Neuronal stem cell (in vitro differentiated cells): ENCODE measurements around the gene MDK.

Experiments used
- DNase-seq: peaks from one replicate; pipeline ENCODE4 v3.0.0-alpha.2; 2013; ENCODE audit warnings: low spot score
- H2AFZ ChIP-seq: one replicate; pipeline ENCODE4 v1.6.1; 2013; ENCODE audit warnings: mild to moderate bottlenecking, low read length, inconsistent platforms
- H2AK5ac ChIP-seq: 2 replicates; pipeline ENCODE4 v1.6.1; 2013; ENCODE audit warnings: low read depth, mild to moderate bottlenecking, inconsistent platforms, low read length, moderate library complexity, mixed read lengths
- H2BK120ac ChIP-seq: 2 replicates; pipeline ENCODE4 v1.6.1; 2013; ENCODE audit warnings: low read depth, mild to moderate bottlenecking, inconsistent platforms, low read length, moderate library complexity, mixed read lengths
- H2BK12ac ChIP-seq: one replicate; pipeline ENCODE4 v1.6.1; 2013; ENCODE audit warnings: low read length, inconsistent platforms
- H2BK15ac ChIP-seq: 2 replicates; pipeline ENCODE4 v1.6.1; 2013; ENCODE audit warnings: mild to moderate bottlenecking, low read length, inconsistent platforms, mixed read lengths
- H2BK5ac ChIP-seq: one replicate; pipeline ENCODE4 v1.6.1; 2013; ENCODE audit warnings: inconsistent platforms, mild to moderate bottlenecking, low read length, moderate library complexity
- H3K14ac ChIP-seq: one replicate; pipeline ENCODE4 v1.6.1; 2013; ENCODE audit warnings: low read length, inconsistent platforms
- H3K18ac ChIP-seq: 2 replicates; pipeline ENCODE4 v1.6.1; 2013; ENCODE audit warnings: low read length, inconsistent platforms
- H3K23ac ChIP-seq: 2 replicates; pipeline ENCODE4 v1.6.1; 2013; ENCODE audit warnings: low read depth, mild to moderate bottlenecking, mixed read lengths, low read length, inconsistent platforms; ENCODE audit not compliant: poor library complexity
- H3K27ac ChIP-seq: replicated peaks from 3 replicates; pipeline ENCODE4 v1.5.1; 2013; ENCODE audit warnings: low read length, inconsistent platforms
- H3K27me3 ChIP-seq, 3 experiments: 2 replicates each; pipeline ENCODE4 v1.6.1; 2013; ENCODE audit warnings: low read length in 3 of 3, mild to moderate bottlenecking in 2 of 3, inconsistent platforms in 1 of 3, low read depth in 1 of 3, mixed read lengths in 1 of 3, moderate library complexity in 1 of 3; ENCODE audit not compliant: control insufficient read depth in 3 of 3, insufficient read depth in 3 of 3
- H3K36me3 ChIP-seq, 2 donors: replicated peaks in 1 of 2; 2 replicates each; pipeline ENCODE4 v1.6.1; 2013; ENCODE audit warnings: low read length in 2 of 2; ENCODE audit not compliant: control insufficient read depth in 2 of 2, insufficient read depth in 2 of 2
- H3K4ac ChIP-seq: 2 replicates; pipeline ENCODE4 v1.6.1; 2013; ENCODE audit warnings: inconsistent platforms, mild to moderate bottlenecking, low read length, moderate library complexity
- H3K4me1 ChIP-seq, 2 donors: 1 replicate in 1 of 2; 2 replicates in 1 of 2; pipeline ENCODE4 v1.6.1; 2013; ENCODE audit warnings: low read length in 2 of 2, low read depth in 1 of 2; ENCODE audit not compliant: control insufficient read depth in 2 of 2, insufficient read depth in 1 of 2
- H3K4me2 ChIP-seq: one replicate; pipeline ENCODE4 v1.6.1; 2013; ENCODE audit warnings: mild to moderate bottlenecking, low read length, inconsistent platforms; ENCODE audit not compliant: insufficient read depth, poor library complexity, severe bottlenecking
- H3K4me3 ChIP-seq, 2 donors: 2 replicates each; pipeline ENCODE4 v1.5.1; 2013; ENCODE audit warnings: low read length in 2 of 2, mild to moderate bottlenecking in 2 of 2, inconsistent platforms in 1 of 2, moderate library complexity in 1 of 2
- H3K79me1 ChIP-seq: one replicate; pipeline ENCODE4 v1.6.1; 2013; ENCODE audit warnings: low read depth, mild to moderate bottlenecking, inconsistent platforms, low read length, moderate library complexity
- H3K9ac ChIP-seq: one replicate; pipeline ENCODE4 v1.6.1; 2013; ENCODE audit warnings: mild to moderate bottlenecking, low read depth, low read length, inconsistent platforms; ENCODE audit not compliant: poor library complexity
- H3K9me3 ChIP-seq, 2 donors: replicated peaks in 1 of 2; 2 replicates each; pipeline versions ENCODE3 to v1.6.1; 2013; ENCODE audit warnings: low read length in 2 of 2, mild to moderate bottlenecking in 2 of 2, inconsistent platforms in 1 of 2, low read depth in 1 of 2, mixed read lengths in 1 of 2, moderate library complexity in 1 of 2; ENCODE audit not compliant: control insufficient read depth in 2 of 2, insufficient read depth in 1 of 2
- H4K8ac ChIP-seq: one replicate; pipeline ENCODE4 v1.6.1; 2013; ENCODE audit warnings: low read depth, mild to moderate bottlenecking, inconsistent platforms, low read length, moderate library complexity
- H4K91ac ChIP-seq: one replicate; pipeline ENCODE4 v1.6.1; 2013; ENCODE audit warnings: low read length, low read depth, mild to moderate bottlenecking, inconsistent platforms; ENCODE audit not compliant: poor library complexity
- WGBS, 2 donors: extraction: QIAGEN DNeasy Blood & Tissue Kit; methylation state at CpG; one replicate each; pipeline ENCODE4 v1.1.7; 2013; ENCODE audit warnings: missing lambda C conversion rate in 2 of 2, mixed read lengths in 1 of 2; ENCODE audit not compliant: insufficient read length in 2 of 2, insufficient replicate concordance in 1 of 2; ENCODE audit errors: extremely low coverage in 2 of 2; 5-methylcytosine and 5-hydroxymethylcytosine counted together

The MDK gene

GRCh38 chr11:46375392-46376101, 5.9 kb upstream of the MDK start:
- no peak overlapping the region for H2AFZ ChIP-seq
- no peak overlapping the region for H3K4ac ChIP-seq
- no peaks in the 10 kb centered on the region for H3K27me3 ChIP-seq
- peaks cover 26 to 61% of the 10 kb centered on the region in 2 donors for H3K36me3 ChIP-seq
- peak overlapping the region; percentile 21 for H3K14ac ChIP-seq
- WGBS, 2 donors, result no CpG with 5 or more reads among the region's 38 CpGs
- no peaks in the 10 kb centered on the region for H3K9me3 ChIP-seq
- H3K4me2 ChIP-seq, result no peak overlapping the region
- H3K27ac ChIP-seq, result no peak overlapping the region
- peaks cover 5% of the 10 kb centered on the region for H3K79me1 ChIP-seq
- H3K23ac ChIP-seq, result peak overlapping the region; percentile 43
- H3K9ac ChIP-seq, result peak overlapping the region; percentile 3
- no peak overlapping the region for H3K18ac ChIP-seq
- no peak overlapping the region for H4K8ac ChIP-seq
- no peak overlapping the region for H2BK120ac ChIP-seq
- no peak overlapping the region for H2AK5ac ChIP-seq
- DNase-seq, result no peak
- no peak overlapping the region for H3K4me3 ChIP-seq
- H2BK5ac ChIP-seq, result no peak overlapping the region
- no peak overlapping the region for H4K91ac ChIP-seq
- H2BK12ac ChIP-seq, result no peak overlapping the region
- H2BK15ac ChIP-seq, result no peak overlapping the region
- H3K4me1 ChIP-seq, result peaks cover 8 to 11% of the 10 kb centered on the region in 2 donors

- DNase-seq, result no peak
Measured at GRCh38 chr11:46376258-46377050, 5.0 kb upstream of the MDK start.

GRCh38 chr11:46377290-46377689, 4.2 kb upstream of the MDK start:
- H3K9me3 ChIP-seq, result no peaks in the 10 kb centered on the region
- no peak overlapping the region for H4K91ac ChIP-seq
- no CpG with 5 or more reads among the region's 11 CpGs for WGBS, 2 donors
- no peak for DNase-seq
- no peak overlapping the region for H4K8ac ChIP-seq
- H3K4me3 ChIP-seq, result no peak overlapping the region
- H3K18ac ChIP-seq, result no peak overlapping the region
- no peak overlapping the region for H2AK5ac ChIP-seq
- peaks cover 8 to 11% of the 10 kb centered on the region in 2 donors for H3K4me1 ChIP-seq
- H3K27me3 ChIP-seq, result no peaks in the 10 kb centered on the region
- no peak overlapping the region for H3K14ac ChIP-seq
- H2BK5ac ChIP-seq, result peak overlapping the region; percentile 66
- peaks cover 22 to 54% of the 10 kb centered on the region in 2 donors for H3K36me3 ChIP-seq
- H3K79me1 ChIP-seq, result peaks cover 7% of the 10 kb centered on the region
- H2BK12ac ChIP-seq, result no peak overlapping the region
- no peak overlapping the region for H3K9ac ChIP-seq
- H2AFZ ChIP-seq, result no peak overlapping the region
- H3K23ac ChIP-seq, result no peak overlapping the region
- no peak overlapping the region for H3K27ac ChIP-seq
- H2BK15ac ChIP-seq, result peak overlapping the region; percentile 26
- no peak overlapping the region for H2BK120ac ChIP-seq
- no peak overlapping the region for H3K4ac ChIP-seq
- H3K4me2 ChIP-seq, result no peak overlapping the region

More at GRCh38 chr11:46376258-46377050, 5.0 kb upstream of the MDK start:
- Histone ChIP-seq H3K9ac (peak overlapping the region; percentile 24), H2BK15ac (no peak overlapping the region), H3K18ac (no peak overlapping the region), H3K36me3 (peaks cover 25 to 60% of the 10 kb centered on the region in 2 donors), H2BK12ac (no peak overlapping the region), H3K4ac (no peak overlapping the region), H3K27ac (no peak overlapping the region), H2BK120ac (no peak overlapping the region), H2AK5ac (no peak overlapping the region), H2BK5ac (no peak overlapping the region), H3K4me2 (no peak overlapping the region), H3K4me3 (no peak overlapping the region), H2AFZ (no peak overlapping the region), H3K4me1 (peaks cover 8 to 11% of the 10 kb centered on the region in 2 donors), H3K23ac (no peak overlapping the region), H4K8ac (no peak overlapping the region), H3K27me3 (no peaks in the 10 kb centered on the region), H4K91ac (no peak overlapping the region), H3K14ac (no peak overlapping the region), H3K9me3 (no peaks in the 10 kb centered on the region), H3K79me1 (peaks cover 5% of the 10 kb centered on the region)
- WGBS, 2 donors, result no CpG with 5 or more reads among the region's 19 CpGs

- H2BK15ac ChIP-seq, result peak overlapping the region; percentile 92
- H3K4me2 ChIP-seq, result no peak overlapping the region
- no peak overlapping the region for H3K27ac ChIP-seq
- H2AFZ ChIP-seq, result no peak overlapping the region
- no peak overlapping the region for H2BK12ac ChIP-seq
- peak overlapping the region; percentile 38 for H3K14ac ChIP-seq
- H3K9ac ChIP-seq, result no peak overlapping the region
- no peaks in the 10 kb centered on the region for H3K27me3 ChIP-seq
- peak overlapping the region; percentile 99 for H2AK5ac ChIP-seq
- no peak overlapping the region for H2BK5ac ChIP-seq
- H3K18ac ChIP-seq, result peak overlapping the region; percentile 57
- no peak overlapping the region for H2BK120ac ChIP-seq
- H4K8ac ChIP-seq, result no peak overlapping the region
- peaks cover 22 to 54% of the 10 kb centered on the region in 2 donors for H3K36me3 ChIP-seq
- H3K23ac ChIP-seq, result peak overlapping the region; percentile 29
- H3K4me3 ChIP-seq, result no peak overlapping the region
- H3K4ac ChIP-seq, result no peak overlapping the region
- H4K91ac ChIP-seq, result no peak overlapping the region
- H3K4me1 ChIP-seq, result peaks cover 11 to 15% of the 10 kb centered on the region in 2 donors
- WGBS, 2 donors, result no CpG with 5 or more reads among the region's 5 CpGs
- H3K79me1 ChIP-seq, result peaks cover 9% of the 10 kb centered on the region
- no peak for DNase-seq
- no peaks in the 10 kb centered on the region for H3K9me3 ChIP-seq
Measured at GRCh38 chr11:46377831-46378230, 3.6 kb upstream of the MDK start.
